Ascending aorta (tissue), 2 donors: ENCODE measurements around the gene CRB2. TPM values are rescaled to one million over a fixed set of nuclear protein-coding genes. Genes with fewer than 3 reads are reported as not detected.

Experiments
- DNase-seq, 2 donors: peaks; one replicate each; pipeline ENCODE4 v3.0.0-alpha.2; 2019; ENCODE audit warnings: low spot score in 2 of 2
- H3K27ac ChIP-seq, 2 donors: fragments of 200-600 bp; sonication (generic); one replicate each; pipeline ENCODE4 v1.5.1; 2016 to 2017; ENCODE audit warnings: mild to moderate bottlenecking in 1 of 2
- H3K27me3 ChIP-seq: fragments of 200-600 bp; sonication (generic); one replicate; pipeline ENCODE4 v1.5.1; 2017
- H3K36me3 ChIP-seq, 2 donors: fragments of 200-600 bp; sonication (generic); one replicate each; pipeline ENCODE4 v1.5.1; 2016
- H3K4me1 ChIP-seq, 2 donors: fragments of 200-600 bp; sonication (generic); one replicate each; pipeline ENCODE4 v1.5.1; 2016 to 2017; ENCODE audit warnings: mild to moderate bottlenecking in 1 of 2
- H3K4me3 ChIP-seq, 2 donors: fragments of 200-600 bp; sonication (generic); one replicate each; pipeline ENCODE4 v1.5.1; 2016 to 2017; ENCODE audit warnings: mild to moderate bottlenecking in 1 of 2
- H3K9me3 ChIP-seq, 2 donors: fragments of 200-600 bp; sonication (generic); one replicate each; pipeline ENCODE4 v1.5.1; 2016
- intact Hi-C: fragments of 100-400 bp; cut with DNase I; formaldehyde crosslinking; loops from one replicate; pipeline ENCODE4 v1.15.1; 2023
- total RNA-seq: library from RNA; depleted of rRNA; stranded (reverse); fragments of >200 nt; gene quantifications from one replicate; pipeline ENCODE4 v1.1.0, GENCODE V29; 2016
- TF ChIP-seq, protein P1 (sequence below), 3 experiments: fragments of 200-600 bp in 2 of 3; fragments of 450-650 bp in 1 of 3; sonication (generic) in 2 of 3; IDR thresholded peaks; one replicate each; pipeline ENCODE4 v1.5.1; 2016 to 2019; ENCODE audit warnings: antibody characterized with exemption in 3 of 3, mild to moderate bottlenecking in 1 of 3, moderate library complexity in 1 of 3

The CRB2 gene
- total RNA-seq, 1 donor from 2014 or later, result not detected

- no peaks in the 10 kb centered on the region for H3K9me3 ChIP-seq
- intact Hi-C loops, result no loop called here
These were observed 64.7 kb downstream of the CRB2 start for GRCh38 chr9:123420592-123421111.

GRCh38 chr9:123421186-123421585 lies 65.2 kb downstream of the CRB2 start:
- intact Hi-C loops, result no loop called here
- no peak for DNase-seq
- H3K9me3 ChIP-seq, result no peaks in the 10 kb centered on the region
- H3K4me3 ChIP-seq, result no peak overlapping the region
- H3K4me1 ChIP-seq, result no peaks in the 10 kb centered on the region
- peaks cover 14 to 20% of the 10 kb centered on the region in 2 donors for H3K36me3 ChIP-seq
- TF ChIP-seq, protein P1, sequence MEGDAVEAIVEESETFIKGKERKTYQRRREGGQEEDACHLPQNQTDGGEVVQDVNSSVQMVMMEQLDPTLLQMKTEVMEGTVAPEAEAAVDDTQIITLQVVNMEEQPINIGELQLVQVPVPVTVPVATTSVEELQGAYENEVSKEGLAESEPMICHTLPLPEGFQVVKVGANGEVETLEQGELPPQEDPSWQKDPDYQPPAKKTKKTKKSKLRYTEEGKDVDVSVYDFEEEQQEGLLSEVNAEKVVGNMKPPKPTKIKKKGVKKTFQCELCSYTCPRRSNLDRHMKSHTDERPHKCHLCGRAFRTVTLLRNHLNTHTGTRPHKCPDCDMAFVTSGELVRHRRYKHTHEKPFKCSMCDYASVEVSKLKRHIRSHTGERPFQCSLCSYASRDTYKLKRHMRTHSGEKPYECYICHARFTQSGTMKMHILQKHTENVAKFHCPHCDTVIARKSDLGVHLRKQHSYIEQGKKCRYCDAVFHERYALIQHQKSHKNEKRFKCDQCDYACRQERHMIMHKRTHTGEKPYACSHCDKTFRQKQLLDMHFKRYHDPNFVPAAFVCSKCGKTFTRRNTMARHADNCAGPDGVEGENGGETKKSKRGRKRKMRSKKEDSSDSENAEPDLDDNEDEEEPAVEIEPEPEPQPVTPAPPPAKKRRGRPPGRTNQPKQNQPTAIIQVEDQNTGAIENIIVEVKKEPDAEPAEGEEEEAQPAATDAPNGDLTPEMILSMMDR (IDR thresholded peaks at IDR 0.05), result no peak
- H3K27me3 ChIP-seq, result no peaks in the 10 kb centered on the region
- H3K27ac ChIP-seq, result no peak overlapping the region

More at GRCh38 chr9:123420592-123421111, 64.7 kb downstream of the CRB2 start:
- Histone ChIP-seq H3K36me3 (peaks cover 14 to 20% of the 10 kb centered on the region in 2 donors), H3K27ac (no peak overlapping the region), H3K27me3 (no peaks in the 10 kb centered on the region), H3K4me1 (no peaks in the 10 kb centered on the region), H3K4me3 (no peak overlapping the region)
- TF ChIP-seq, protein P1 (IDR thresholded peaks at IDR 0.05), result no peak
- DNase-seq, result no peak

DNA sequence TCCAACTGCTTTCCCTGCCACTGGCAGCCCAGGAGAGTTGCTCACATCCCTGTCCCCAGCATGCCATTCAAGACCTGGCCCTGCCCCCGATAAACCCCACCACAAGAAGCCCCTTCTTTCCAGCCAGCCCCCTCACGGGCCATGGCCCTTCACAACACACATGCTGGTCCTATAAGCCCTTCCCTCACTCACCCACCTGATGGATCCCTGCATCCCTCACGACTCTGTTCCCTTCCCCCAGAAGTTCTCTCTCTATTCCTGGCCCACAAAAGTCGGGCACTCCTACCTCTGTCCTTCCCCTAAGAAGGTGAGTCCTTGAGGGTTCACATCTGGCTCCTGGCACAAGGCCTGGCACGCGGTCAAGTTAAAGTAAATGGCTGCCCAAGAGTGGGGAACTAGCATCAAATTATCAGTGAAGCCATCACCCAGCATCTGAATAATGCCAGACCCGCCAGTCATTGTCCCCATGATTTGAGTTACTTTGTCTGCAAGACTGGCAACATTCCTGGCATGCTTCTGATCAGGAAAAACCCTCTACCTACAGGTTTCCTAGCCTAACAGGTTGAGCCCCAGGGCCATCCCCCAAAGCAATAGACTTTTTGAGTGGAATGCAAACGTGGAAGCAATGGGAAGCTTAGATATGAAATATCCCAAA lies 65.9 kb downstream of the CRB2 start:
- Histone ChIP-seq H3K4me1 (no peaks in the 10 kb centered on the region), H3K27me3 (no peaks in the 10 kb centered on the region), H3K4me3 (no peak overlapping the region), H3K9me3 (no peaks in the 10 kb centered on the region), H3K36me3 (peaks cover 14 to 20% of the 10 kb centered on the region in 2 donors), H3K27ac (no peak overlapping the region)
- intact Hi-C loops, result no loop called here
- TF ChIP-seq, protein P1 (IDR thresholded peaks at IDR 0.05), result no peak
- DNase-seq, result no peak

DNA sequence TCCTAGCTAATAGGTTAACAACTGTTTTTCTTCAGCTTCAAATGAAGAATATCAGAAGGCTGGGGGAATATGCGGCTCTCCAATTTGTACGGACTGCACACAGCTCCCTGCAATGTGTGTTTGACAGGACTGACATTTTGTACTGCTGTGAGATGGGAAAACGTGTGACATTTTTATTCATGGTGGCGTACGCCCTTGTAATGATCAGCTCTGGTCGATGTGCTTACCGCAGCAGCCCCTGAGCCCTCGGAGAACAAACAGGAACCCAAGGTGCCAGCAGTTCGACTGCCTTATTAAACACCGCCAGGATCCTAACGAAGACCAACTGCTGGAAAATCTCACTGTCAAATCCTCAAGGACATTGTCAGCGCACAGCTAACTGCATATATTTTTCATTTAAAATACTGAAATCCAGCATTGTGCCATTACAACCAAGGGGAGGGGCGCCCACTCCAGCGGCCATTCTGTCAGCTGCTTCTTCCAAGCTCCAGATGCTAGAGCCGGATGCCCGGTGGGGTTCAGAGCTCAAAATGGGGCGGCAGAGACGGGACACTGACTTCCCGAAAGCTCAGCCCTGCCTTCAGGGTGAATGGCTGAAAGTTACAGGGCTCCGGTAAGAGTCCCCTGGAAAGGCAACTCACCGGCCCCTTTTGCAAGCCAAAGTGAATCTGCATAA lies 66.8 kb downstream of the CRB2 start:
- intact Hi-C loops, result no loop called here
- peaks cover 14 to 24% of the 10 kb centered on the region in 2 donors for H3K36me3 ChIP-seq

DNA sequence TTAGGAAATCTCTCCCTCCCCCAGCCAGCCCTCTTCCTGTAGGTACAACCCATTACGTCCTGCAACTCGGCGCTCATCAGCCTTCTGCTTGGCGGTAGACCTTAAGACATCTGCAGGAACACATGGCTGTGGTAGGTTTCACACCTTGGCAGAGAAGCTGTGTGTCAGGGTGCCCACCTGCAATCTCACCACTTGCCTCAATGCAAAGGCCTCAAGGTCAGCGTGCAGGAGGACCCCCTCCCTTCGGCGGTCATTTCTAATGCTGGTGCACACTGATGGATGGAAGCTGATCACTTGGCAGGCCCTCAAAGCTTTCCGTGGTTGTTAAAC lies 67.3 kb downstream of the CRB2 start:
- H3K27me3 ChIP-seq, result no peaks in the 10 kb centered on the region
- TF ChIP-seq, protein P1 (IDR thresholded peaks at IDR 0.05), result no peak
- H3K36me3 ChIP-seq, result peaks cover 14 to 25% of the 10 kb centered on the region in 2 donors
- no peaks in the 10 kb centered on the region for H3K4me1 ChIP-seq
- intact Hi-C loops, result no loop called here
- H3K9me3 ChIP-seq, result no peaks in the 10 kb centered on the region
- H3K4me3 ChIP-seq, result no peak overlapping the region
- no peak overlapping the region for H3K27ac ChIP-seq
- DNase-seq, result peak in 1 of 2 donors; percentile 34

More for the DNA sequence above, 66.8 kb downstream of the CRB2 start:
- no peak for DNase-seq
- Histone ChIP-seq H3K9me3 (no peaks in the 10 kb centered on the region), H3K27ac (no peak overlapping the region), H3K27me3 (no peaks in the 10 kb centered on the region), H3K4me1 (no peaks in the 10 kb centered on the region), H3K4me3 (no peak overlapping the region)
- TF ChIP-seq, protein P1 (IDR thresholded peaks at IDR 0.05), result no peak
